Midbrain (tissue), 1 donor: Measurements from ENCODE around the gene CDC123.
"Not testable (repeated sequence)": the region's sequence is repeated elsewhere in the genome, so short reads cannot be mapped to it uniquely, and the experiment has no call there.

ENCODE experiments used
- DNase-seq: peaks from one replicate; lab custom pipeline; 2025; lab: John Stamatoyannopoulos, UW

The CDC123 gene

GRCh38 chr10:12235796-12236195, 39.8 kb downstream of the CDC123 start:
- DNase-seq: peak; percentile 3

GRCh38 chr10:12237265-12238220, 41.6 kb downstream of the CDC123 start:
- no peak for DNase-seq

GRCh38 chr10:12238821-12239220, 42.8 kb downstream of the CDC123 start:
- no peak for DNase-seq

GRCh38 chr10:12241810-12242529, 46.0 kb downstream of the CDC123 start:
- no peak for DNase-seq

- DNase-seq: no peak
Measured at GRCh38 chr10:12243864-12244620, 48.1 kb downstream of the CDC123 start.

GRCh38 chr10:12250181-12250580, 54.2 kb downstream of the CDC123 start:
- DNase-seq: no peak

GRCh38 chr10:12250702-12251101, 54.7 kb downstream of the CDC123 start:
- DNase-seq: not testable (repeated sequence)

- DNase-seq: no peak
Measured at GRCh38 chr10:12251581-12251980, 55.6 kb downstream of the CDC123 start.

- no peak for DNase-seq
Measured at GRCh38 chr10:12252882-12253546, 57.0 kb downstream of the CDC123 start.

GRCh38 chr10:12255048-12255447, 59.1 kb downstream of the CDC123 start:
- no peak for DNase-seq

- DNase-seq: no peak
Measured at GRCh38 chr10:12259988-12260387, 64.0 kb downstream of the CDC123 start.

- no peak for DNase-seq
Measured at GRCh38 chr10:12262278-12262981, 66.4 kb downstream of the CDC123 start.

- DNase-seq: peak; percentile 71
Measured at GRCh38 chr10:12264204-12264940, 68.4 kb downstream of the CDC123 start.

GRCh38 chr10:12269056-12269455, 73.1 kb downstream of the CDC123 start:
- DNase-seq: no peak

GRCh38 chr10:12271210-12271540, 75.2 kb downstream of the CDC123 start:
- no peak for DNase-seq

GRCh38 chr10:12277862-12278261, 81.9 kb downstream of the CDC123 start:
- DNase-seq: not testable (repeated sequence)

- DNase-seq: no peak
Measured at GRCh38 chr10:12279281-12279680, 83.3 kb downstream of the CDC123 start.

GRCh38 chr10:12287772-12288171, 91.8 kb downstream of the CDC123 start:
- DNase-seq: no peak

- not testable (repeated sequence) for DNase-seq
Measured at GRCh38 chr10:12297784-12298183, 101.8 kb downstream of the CDC123 start.

GRCh38 chr10:12299222-12299965, 103.4 kb downstream of the CDC123 start:
- DNase-seq: no peak
